Measurements from ENCODE around the gene GDF9. TPM values are rescaled to one million over a fixed set of nuclear protein-coding genes. Genes with fewer than 3 reads are reported as not detected.
A peak's percentile ranks its signal among the peaks of the same experiment; 100 is the strongest.

Gene GDF9
- total RNA-seq, 1 donor from 2014 or later = 0.26 TPM

GRCh38 chr5:132821350-132821749, 44.9 kb downstream of the GDF9 start:
- Histone ChIP-seq H3K4me3 (ENCODE audit: low read depth, low read length) (no peak overlapping the region), H3K27me3 (ENCODE audit: control insufficient read depth, insufficient read depth, low read length) (no peaks in the 10 kb centered on the region), H3K36me3 (ENCODE audit: control insufficient read depth, insufficient read depth, low read length) (no peaks in the 10 kb centered on the region)
- TF ChIP-seq, protein P1, sequence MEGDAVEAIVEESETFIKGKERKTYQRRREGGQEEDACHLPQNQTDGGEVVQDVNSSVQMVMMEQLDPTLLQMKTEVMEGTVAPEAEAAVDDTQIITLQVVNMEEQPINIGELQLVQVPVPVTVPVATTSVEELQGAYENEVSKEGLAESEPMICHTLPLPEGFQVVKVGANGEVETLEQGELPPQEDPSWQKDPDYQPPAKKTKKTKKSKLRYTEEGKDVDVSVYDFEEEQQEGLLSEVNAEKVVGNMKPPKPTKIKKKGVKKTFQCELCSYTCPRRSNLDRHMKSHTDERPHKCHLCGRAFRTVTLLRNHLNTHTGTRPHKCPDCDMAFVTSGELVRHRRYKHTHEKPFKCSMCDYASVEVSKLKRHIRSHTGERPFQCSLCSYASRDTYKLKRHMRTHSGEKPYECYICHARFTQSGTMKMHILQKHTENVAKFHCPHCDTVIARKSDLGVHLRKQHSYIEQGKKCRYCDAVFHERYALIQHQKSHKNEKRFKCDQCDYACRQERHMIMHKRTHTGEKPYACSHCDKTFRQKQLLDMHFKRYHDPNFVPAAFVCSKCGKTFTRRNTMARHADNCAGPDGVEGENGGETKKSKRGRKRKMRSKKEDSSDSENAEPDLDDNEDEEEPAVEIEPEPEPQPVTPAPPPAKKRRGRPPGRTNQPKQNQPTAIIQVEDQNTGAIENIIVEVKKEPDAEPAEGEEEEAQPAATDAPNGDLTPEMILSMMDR (IDR thresholded peaks at IDR 0.05; ENCODE audit: insufficient read depth, low read length, severe bottlenecking) = no peak
- DNase-seq (ENCODE audit: low read depth) (no peak), FAIRE-seq (no peak)

GRCh38 chr5:132820162-132820754, 46.0 kb downstream of the GDF9 start:
- H3K4me3 ChIP-seq (ENCODE audit: low read depth, low read length) = no peak overlapping the region
- peak; percentile 86 for FAIRE-seq
- no peaks in the 10 kb centered on the region for H3K36me3 ChIP-seq (ENCODE audit: control insufficient read depth, insufficient read depth, low read length)
- TF ChIP-seq, protein P1 (IDR thresholded peaks at IDR 0.05; ENCODE audit: insufficient read depth, low read length, severe bottlenecking) = peak; percentile 93
- H3K27me3 ChIP-seq (ENCODE audit: control insufficient read depth, insufficient read depth, low read length) = no peaks in the 10 kb centered on the region
- peak; percentile 74 for DNase-seq (ENCODE audit: low read depth)

- FAIRE-seq = no peak
- Histone ChIP-seq H3K27me3 (ENCODE audit: control insufficient read depth, insufficient read depth, low read length) (no peaks in the 10 kb centered on the region), H3K4me3 (ENCODE audit: low read depth, low read length) (no peak overlapping the region), H3K36me3 (ENCODE audit: control insufficient read depth, insufficient read depth, low read length) (no peaks in the 10 kb centered on the region)
- DNase-seq (ENCODE audit: low read depth) = no peak
- TF ChIP-seq, protein P1 (IDR thresholded peaks at IDR 0.05; ENCODE audit: insufficient read depth, low read length, severe bottlenecking) = no peak
Observed at GRCh38 chr5:132819468-132819867, 46.8 kb downstream of the GDF9 start.

DNA sequence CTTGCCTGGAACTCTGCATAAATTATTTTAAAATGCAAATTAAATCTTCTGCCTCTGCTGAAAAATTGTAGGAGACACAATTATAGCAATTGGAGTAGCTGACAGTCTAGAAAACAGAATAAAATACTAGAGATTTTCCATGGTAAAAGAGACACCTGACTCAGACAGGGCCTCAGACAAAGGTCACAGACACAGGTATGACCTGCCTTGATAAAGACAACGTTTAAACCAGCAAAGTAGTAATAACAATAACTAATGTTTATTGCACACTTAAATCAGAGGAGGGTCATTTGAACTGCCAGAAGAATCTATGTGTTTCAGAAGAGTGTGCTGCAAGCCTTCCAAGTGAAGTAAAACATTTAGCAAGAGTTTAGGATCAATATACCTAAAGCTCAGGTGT, 49.3 kb downstream of the GDF9 start:
- FAIRE-seq (no peak), DNase-seq (ENCODE audit: low read depth) (no peak)
- no peak overlapping the region for H3K4me3 ChIP-seq (ENCODE audit: low read depth, low read length)
- H3K27me3 ChIP-seq (ENCODE audit: control insufficient read depth, insufficient read depth, low read length) = peaks cover 8% of the 10 kb centered on the region
- H3K36me3 ChIP-seq (ENCODE audit: control insufficient read depth, insufficient read depth, low read length) = no peaks in the 10 kb centered on the region
- TF ChIP-seq, protein P1 (IDR thresholded peaks at IDR 0.05; ENCODE audit: insufficient read depth, low read length, severe bottlenecking) = no peak

DNA sequence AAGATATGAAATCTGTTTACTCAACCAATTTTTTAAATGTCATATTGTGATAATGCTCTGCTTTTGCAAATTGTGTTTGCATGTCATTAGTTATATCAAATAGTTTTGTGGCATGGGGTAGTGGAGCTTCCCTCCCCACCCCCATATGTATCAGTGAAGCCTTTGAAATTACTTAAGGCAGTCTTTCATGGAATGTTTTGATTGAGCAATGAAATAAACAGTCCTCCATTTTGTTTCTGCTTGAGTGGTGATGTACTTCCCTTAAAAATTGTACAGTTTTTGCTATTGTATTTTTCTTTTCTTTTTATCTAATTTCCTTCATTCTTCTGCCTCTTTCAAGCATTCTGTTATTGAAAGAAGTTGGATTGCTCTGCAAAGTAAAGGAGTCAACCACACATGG, 49.7 kb downstream of the GDF9 start:
- Histone ChIP-seq H3K27me3 (ENCODE audit: control insufficient read depth, insufficient read depth, low read length) (peaks cover 8% of the 10 kb centered on the region), H3K36me3 (ENCODE audit: control insufficient read depth, insufficient read depth, low read length) (no peaks in the 10 kb centered on the region), H3K4me3 (ENCODE audit: low read depth, low read length) (no peak overlapping the region)
- DNase-seq (ENCODE audit: low read depth) = no peak
- no peak for FAIRE-seq
- TF ChIP-seq, protein P1 (IDR thresholded peaks at IDR 0.05; ENCODE audit: insufficient read depth, low read length, severe bottlenecking) = no peak

- TF ChIP-seq, protein P1 (IDR thresholded peaks at IDR 0.05; ENCODE audit: insufficient read depth, low read length, severe bottlenecking) = no peak
- H3K27me3 ChIP-seq (ENCODE audit: control insufficient read depth, insufficient read depth, low read length) = peaks cover 8% of the 10 kb centered on the region
- H3K4me3 ChIP-seq (ENCODE audit: low read depth, low read length) = no peak overlapping the region
- DNase-seq (ENCODE audit: low read depth) (no peak), FAIRE-seq (no peak)
- no peaks in the 10 kb centered on the region for H3K36me3 ChIP-seq (ENCODE audit: control insufficient read depth, insufficient read depth, low read length)
Observed at GRCh38 chr5:132816083-132816482, 50.2 kb downstream of the GDF9 start.
